Suprapubic skin (tissue), 4 donors: ENCODE measurements around the gene BST1.

Experiments
- CTCF ChIP-seq, 2 donors: fragments of 200-600 bp in 1 of 2; fragments of 450-650 bp in 1 of 2; sonication (generic) in 1 of 2; IDR thresholded peaks; one replicate each; pipeline ENCODE4 v1.5.1; 2016 to 2019; ENCODE audit warnings: antibody characterized with exemption in 2 of 2, mild to moderate bottlenecking in 1 of 2, moderate library complexity in 1 of 2
- EP300 ChIP-seq: sonication (generic); formaldehyde crosslinking; IDR thresholded peaks from one replicate; pipeline ENCODE4 v1.6.1; 2017; ENCODE audit warnings: antibody characterized with exemption
- POLR2A ChIP-seq, 2 donors: fragments of 450-650 bp; IDR thresholded peaks; one replicate each; pipeline ENCODE4 v1.6.1; 2017; ENCODE audit warnings: antibody characterized with exemption in 2 of 2, mild to moderate bottlenecking in 2 of 2, moderate library complexity in 2 of 2
- POLR2AphosphoS5 ChIP-seq, 3 donors: sonication (generic); formaldehyde crosslinking; IDR thresholded peaks; one replicate each; pipeline ENCODE4 v1.6.1; 2017; ENCODE audit warnings: antibody characterized with exemption in 3 of 3

GRCh38 chr4:15714141-15714540 is 11.3 kb downstream of the BST1 start:
- no peak for TF ChIP-seq POLR2A (IDR thresholded peaks at IDR 0.05)
- no peak for TF ChIP-seq CTCF (IDR thresholded peaks at IDR 0.05)
- no peak for TF ChIP-seq EP300
- TF ChIP-seq POLR2AphosphoS5 (IDR thresholded peaks at IDR 0.05), result no peak
